Kidney epithelial cell (primary cell): Measurements from ENCODE around the gene ZNF598. TPM values are rescaled to one million over a fixed set of nuclear protein-coding genes. Genes with fewer than 3 reads are reported as not detected.
"Not testable (repeated sequence)": the region's sequence is repeated elsewhere in the genome, so short reads cannot be mapped to it uniquely, and the experiment has no call there.

Experiments
- DNase-seq: peaks from one replicate; pipeline ENCODE4 v3.0.0-alpha.2; 2010; ENCODE audit warnings: low read depth
- H3K27me3 ChIP-seq: 2 replicates; pipeline ENCODE4 v1.6.0; 2011; ENCODE audit warnings: low read length; ENCODE audit not compliant: control insufficient read depth, insufficient read depth
- H3K36me3 ChIP-seq: 2 replicates; pipeline ENCODE4 v1.5.1; 2011; ENCODE audit warnings: low read length; ENCODE audit not compliant: control insufficient read depth, insufficient read depth
- H3K4me3 ChIP-seq: 2 replicates; pipeline ENCODE4 v1.5.1; 2011; ENCODE audit warnings: low read depth, mild to moderate bottlenecking, control low read depth, low read length
- total RNA-seq: library from RNA; depleted of rRNA; stranded (reverse); fragments of >200 nt; gene quantifications from 2 replicates; pipeline ENCODE4 v1.2.3, GENCODE V29; 2015
- TF ChIP-seq, protein P1 (sequence below): IDR thresholded peaks from 2 replicates; pipeline ENCODE4 v1.5.1; 2011; ENCODE audit warnings: mild to moderate bottlenecking, moderate library complexity, low read length, control low read depth, inconsistent platforms; ENCODE audit not compliant: insufficient read depth, poor library complexity, severe bottlenecking

ZNF598 gene
- total RNA-seq, 1 donor from 2014 or later: 57.7 TPM

DNA sequence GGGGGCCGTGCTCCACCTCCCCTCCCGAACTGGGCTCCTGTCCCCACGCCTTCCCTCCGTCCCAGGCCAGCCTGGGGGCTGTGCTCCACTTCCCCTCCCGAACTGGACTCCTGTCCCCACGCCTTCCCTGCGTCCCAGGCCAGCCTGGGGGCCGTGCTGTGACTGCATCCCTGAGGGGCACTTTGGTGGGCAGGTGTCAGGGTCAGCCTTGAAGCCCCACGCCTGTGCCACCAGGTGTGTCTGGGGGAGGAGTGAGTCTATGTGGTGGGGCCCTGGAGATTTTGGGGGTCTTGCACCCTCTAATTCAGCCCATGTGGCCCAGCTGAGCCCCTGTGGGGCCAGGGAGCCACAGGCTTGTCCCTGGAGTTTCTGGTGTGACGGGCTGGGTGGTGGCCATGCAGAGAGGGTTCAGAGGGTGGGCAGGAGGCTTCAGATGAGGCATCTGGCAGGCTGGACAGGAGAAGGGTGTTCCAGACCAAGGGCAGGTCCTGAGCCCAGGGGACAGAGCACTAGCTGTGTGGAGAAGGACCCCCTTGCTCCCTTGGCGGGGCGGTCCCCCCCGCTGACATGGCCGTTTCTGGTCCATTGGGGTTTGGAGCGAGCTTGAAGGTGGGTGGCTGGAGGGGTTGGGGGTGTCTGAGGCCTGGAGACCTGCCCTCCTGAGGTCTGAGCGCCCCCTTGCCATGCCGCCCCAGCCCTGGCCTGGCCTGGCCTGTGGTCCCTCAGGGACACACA lies 25.2 kb upstream of the ZNF598 start:
- DNase-seq: no peak
- H3K4me3 ChIP-seq: no peak overlapping the region
- no peaks in the 10 kb centered on the region for H3K36me3 ChIP-seq
- H3K27me3 ChIP-seq: no peaks in the 10 kb centered on the region
- TF ChIP-seq, protein P1, sequence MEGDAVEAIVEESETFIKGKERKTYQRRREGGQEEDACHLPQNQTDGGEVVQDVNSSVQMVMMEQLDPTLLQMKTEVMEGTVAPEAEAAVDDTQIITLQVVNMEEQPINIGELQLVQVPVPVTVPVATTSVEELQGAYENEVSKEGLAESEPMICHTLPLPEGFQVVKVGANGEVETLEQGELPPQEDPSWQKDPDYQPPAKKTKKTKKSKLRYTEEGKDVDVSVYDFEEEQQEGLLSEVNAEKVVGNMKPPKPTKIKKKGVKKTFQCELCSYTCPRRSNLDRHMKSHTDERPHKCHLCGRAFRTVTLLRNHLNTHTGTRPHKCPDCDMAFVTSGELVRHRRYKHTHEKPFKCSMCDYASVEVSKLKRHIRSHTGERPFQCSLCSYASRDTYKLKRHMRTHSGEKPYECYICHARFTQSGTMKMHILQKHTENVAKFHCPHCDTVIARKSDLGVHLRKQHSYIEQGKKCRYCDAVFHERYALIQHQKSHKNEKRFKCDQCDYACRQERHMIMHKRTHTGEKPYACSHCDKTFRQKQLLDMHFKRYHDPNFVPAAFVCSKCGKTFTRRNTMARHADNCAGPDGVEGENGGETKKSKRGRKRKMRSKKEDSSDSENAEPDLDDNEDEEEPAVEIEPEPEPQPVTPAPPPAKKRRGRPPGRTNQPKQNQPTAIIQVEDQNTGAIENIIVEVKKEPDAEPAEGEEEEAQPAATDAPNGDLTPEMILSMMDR: no peak

DNA sequence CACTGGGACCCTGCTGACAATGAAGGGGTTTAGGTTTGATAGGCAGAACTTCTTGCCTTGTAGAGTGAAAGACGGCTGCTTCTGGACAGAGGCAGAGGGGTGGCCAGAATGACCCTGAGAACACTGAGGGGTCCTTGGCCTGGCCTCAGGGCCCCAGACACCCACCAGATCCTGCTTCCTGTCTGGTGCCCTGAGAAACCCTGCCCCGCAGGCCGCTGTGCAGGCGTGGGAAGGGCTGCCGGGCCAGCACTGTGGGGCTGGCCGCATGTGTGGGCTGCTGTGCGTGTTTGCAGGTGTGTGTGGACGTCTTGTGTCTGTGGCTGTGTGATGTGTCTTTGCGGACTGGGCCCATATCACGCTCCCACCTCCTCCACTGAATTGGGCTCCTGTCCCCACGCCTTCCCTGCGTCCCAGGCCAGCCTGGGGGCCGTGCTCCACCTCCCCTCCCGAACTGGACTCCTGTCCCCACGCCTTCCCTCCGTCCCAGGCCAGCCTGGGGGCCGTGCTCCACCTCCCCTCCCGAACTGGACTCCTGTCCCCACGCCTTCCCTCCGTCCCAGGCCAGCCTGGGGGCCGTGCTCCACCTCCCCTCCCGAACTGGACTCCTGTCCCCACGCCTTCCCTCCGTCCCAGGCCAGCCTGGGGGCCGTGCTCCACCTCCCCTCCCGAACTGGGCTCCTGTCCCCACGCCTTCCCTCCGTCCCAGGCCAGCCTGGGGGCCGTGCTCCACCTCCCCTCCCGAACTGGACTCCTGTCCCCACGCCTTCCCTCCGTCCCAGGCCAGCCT lies 24.5 kb upstream of the ZNF598 start:
- H3K4me3 ChIP-seq: peak overlapping the region; percentile 8
- H3K36me3 ChIP-seq, DNase-seq, H3K27me3 ChIP-seq: not testable (repeated sequence)

DNA sequence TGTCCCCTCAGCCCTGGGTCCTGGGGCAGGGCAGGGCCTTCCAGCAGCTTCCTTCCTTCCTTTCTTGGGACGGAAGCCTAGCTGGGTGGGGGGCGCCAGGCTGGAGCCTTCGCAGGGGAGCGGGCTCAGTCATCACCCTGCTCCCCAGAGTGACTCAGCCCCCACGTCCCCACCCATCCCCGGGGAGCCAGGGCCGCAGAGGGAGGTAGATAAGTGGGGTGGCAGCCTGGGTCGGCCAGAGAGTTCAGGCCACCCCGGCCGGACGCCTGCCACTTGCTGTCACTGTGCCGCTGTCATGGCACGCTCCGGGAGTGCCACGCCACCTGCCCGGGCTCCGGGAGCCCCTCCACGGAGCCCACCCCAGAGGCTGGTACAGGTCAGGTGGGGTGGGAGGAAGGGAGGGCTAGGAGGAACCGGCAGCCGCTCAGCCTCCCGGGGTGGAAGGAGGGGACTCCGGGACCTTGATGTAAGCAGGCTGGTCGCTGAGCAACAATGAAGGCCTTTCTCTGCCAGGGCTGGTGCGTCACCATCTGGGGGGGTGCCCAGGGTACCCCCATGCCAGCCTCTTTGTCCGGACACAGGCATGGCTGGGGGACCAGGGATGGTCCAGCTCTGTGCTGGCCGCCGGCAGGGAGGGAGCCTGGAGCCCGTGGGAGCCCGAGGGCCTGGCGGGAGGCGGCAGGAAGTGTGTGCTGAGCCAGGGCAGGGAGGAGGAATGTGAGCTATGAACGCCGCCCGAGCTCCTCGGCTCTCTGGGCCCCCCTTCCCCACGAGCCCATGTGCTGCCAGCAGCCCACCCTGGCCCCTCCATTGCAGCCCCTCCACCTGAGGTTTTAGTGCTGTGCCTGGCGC lies 23.7 kb upstream of the ZNF598 start:
- TF ChIP-seq, protein P1: no peak
- Histone ChIP-seq H3K36me3 (no peaks in the 10 kb centered on the region), H3K4me3 (peak overlapping the region; percentile 8), H3K27me3 (no peaks in the 10 kb centered on the region)
- no peak for DNase-seq

DNA sequence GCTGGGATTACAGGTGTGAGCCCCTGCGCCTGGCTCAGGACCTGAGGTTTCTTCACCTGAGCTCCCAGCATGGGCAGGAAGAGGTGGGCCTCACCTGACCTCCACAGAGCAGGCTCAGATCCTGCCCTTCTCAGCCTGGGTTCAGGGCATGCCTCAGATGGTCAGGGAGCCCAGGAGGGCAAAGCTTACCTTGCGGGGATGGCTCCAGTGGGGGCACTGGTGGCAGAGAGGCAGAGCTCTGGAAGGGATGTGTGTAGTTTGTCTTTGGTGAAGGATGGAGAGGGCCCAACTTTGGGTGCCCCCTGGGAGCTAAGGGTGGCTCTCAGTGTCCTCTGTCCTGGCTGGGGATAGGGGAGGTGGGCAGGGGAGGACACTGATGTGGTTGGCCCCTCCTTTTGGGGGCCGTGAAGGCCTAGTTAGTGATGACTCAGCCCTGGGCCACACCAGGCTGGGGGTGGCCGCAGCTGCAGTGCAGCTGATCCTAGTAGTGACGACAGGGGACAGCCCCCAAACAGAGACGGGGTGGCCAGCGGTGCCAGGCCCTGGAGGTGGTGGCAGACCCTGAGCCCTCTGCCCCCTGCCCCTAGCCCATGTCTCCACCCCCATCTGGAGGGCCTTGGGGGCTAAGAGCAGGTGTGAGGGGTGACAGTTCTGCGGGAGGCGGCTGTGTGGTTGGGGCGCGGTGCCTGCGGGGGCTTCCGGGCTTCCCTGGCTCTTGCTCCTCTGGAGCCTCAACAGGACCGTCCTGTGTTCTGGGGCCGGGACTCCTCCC lies 22.9 kb upstream of the ZNF598 start:
- TF ChIP-seq, protein P1: no peak
- Histone ChIP-seq H3K36me3 (no peaks in the 10 kb centered on the region), H3K27me3 (no peaks in the 10 kb centered on the region), H3K4me3 (no peak overlapping the region)
- no peak for DNase-seq

DNA sequence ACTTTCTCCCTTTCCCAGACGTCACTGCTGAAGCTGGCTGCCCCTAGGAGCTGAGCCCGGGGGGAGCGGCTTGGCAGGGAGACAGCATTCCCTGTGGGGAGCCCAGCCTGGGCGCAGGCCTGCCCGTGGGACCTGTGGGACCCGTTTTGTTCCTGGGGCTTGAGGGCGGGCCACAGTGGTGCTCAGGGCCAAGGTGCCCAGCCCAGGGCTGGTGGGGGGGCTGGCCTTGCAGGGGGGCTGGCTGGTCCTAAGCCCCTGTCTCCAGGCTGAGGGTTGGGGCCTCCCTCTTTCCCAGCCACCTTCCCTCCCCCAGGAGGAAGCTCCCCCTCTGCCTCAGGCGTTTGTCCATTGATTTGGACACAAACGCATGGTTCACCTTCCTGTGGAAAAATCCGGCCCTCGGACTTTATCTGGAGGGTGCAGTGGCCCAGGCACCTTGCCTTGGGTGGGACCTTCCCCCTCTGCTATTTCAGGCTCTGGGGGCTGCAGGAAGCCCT lies 21.5 kb upstream of the ZNF598 start:
- H3K27me3 ChIP-seq: no peaks in the 10 kb centered on the region
- H3K4me3 ChIP-seq: no peak overlapping the region
- no peak for DNase-seq
- TF ChIP-seq, protein P1: no peak
- no peaks in the 10 kb centered on the region for H3K36me3 ChIP-seq
